ENCODE results near the gene RNLS. TPM values are rescaled to one million over a fixed set of nuclear protein-coding genes. Genes with fewer than 3 reads are reported as not detected.

RNLS gene
- total RNA-seq, 1 experiment from 2014 or later: not detected

DNA sequence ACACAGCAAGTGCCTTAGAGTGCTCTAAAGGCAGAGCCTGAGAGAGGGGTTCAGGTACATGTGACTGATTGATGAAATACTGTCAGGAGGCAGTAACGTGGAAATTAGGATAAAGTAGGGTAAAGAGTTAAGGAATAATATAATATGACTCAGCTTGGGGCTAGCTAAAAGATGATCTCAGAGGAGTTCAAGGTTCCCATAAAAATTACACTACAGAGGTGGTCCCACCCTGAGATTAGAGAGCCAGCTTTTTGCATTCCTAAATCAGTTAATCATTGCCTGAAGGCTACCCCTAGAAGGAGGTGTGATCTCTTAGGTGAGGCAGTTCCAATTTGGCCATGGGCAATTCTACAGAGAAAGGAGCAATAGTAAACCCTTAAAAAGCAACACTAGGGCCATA is 9.3 kb upstream of the RNLS start:
- TF ChIP-seq, protein P1, sequence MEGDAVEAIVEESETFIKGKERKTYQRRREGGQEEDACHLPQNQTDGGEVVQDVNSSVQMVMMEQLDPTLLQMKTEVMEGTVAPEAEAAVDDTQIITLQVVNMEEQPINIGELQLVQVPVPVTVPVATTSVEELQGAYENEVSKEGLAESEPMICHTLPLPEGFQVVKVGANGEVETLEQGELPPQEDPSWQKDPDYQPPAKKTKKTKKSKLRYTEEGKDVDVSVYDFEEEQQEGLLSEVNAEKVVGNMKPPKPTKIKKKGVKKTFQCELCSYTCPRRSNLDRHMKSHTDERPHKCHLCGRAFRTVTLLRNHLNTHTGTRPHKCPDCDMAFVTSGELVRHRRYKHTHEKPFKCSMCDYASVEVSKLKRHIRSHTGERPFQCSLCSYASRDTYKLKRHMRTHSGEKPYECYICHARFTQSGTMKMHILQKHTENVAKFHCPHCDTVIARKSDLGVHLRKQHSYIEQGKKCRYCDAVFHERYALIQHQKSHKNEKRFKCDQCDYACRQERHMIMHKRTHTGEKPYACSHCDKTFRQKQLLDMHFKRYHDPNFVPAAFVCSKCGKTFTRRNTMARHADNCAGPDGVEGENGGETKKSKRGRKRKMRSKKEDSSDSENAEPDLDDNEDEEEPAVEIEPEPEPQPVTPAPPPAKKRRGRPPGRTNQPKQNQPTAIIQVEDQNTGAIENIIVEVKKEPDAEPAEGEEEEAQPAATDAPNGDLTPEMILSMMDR (IDR thresholded peaks at IDR 0.05; ENCODE audit: unreplicated experiment): no peak

DNA sequence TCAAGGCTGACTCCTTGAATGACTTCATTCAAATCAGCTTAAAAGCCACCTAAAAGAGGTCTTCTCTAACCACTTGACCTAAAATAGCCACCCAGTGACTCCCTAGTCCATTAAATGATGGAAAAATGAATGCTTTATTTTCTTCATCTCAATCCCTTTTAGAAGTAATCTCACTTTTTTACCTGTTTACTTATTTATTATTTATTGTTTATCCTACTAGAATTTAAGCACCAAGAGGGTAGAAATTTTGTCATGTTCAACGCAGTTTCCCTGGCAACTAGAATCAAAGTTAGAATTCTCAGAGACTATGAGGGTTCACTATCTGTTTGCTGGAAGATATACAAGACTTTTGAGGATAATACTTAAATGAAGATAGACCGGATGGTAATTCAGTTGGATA is 3.3 kb upstream of the RNLS start, which contains the start of gene LIPJ:
Gene LIPJ, plus strand, starts transcription at position 301 of the 400 bp plus-strand sequence. CDS start 3,926 bp downstream, outside the sequence.
- intact Hi-C loops (cut with micrococcal nuclease): no loop called here
- ChIA-PET CTCF (no interaction called here), POLR2A (interaction anchor here (1.1 kb wide), 1 partner anchor 31 kb away, joined by 3 read pairs; no protein-coding TSS in a partner anchor)
- H3K27me3 Mint-ChIP-seq (ENCODE audit: insufficient read depth, unreplicated experiment): no peaks in the 10 kb centered on the region
- no TSS peak for BruUV-seq (replicated peaks)
- TF ChIP-seq, protein P1 (IDR thresholded peaks at IDR 0.05; ENCODE audit: unreplicated experiment): no peak
- DNase-seq (ENCODE audit: unreplicated experiment): no peak
- no peak within 1 kb of the TSS for H3K4me3 Mint-ChIP-seq (ENCODE audit: unreplicated experiment)
- H3K36me3 Mint-ChIP-seq (ENCODE audit: insufficient read depth, unreplicated experiment): no peaks in the 10 kb centered on the region
- H3K9me3 Mint-ChIP-seq (ENCODE audit: unreplicated experiment): no peaks in the 10 kb centered on the region
- no peaks in the 10 kb centered on the region for H3K4me1 Mint-ChIP-seq (ENCODE audit: insufficient read depth, unreplicated experiment)
- no peak within 1 kb of the TSS for H3K27ac Mint-ChIP-seq (ENCODE audit: low read depth, unreplicated experiment)

More for the DNA sequence above, 9.3 kb upstream of the RNLS start:
- no peak overlapping the region for H3K27ac Mint-ChIP-seq (ENCODE audit: low read depth, unreplicated experiment)
- no peak overlapping the region for H3K4me3 Mint-ChIP-seq (ENCODE audit: unreplicated experiment)
- no peaks in the 10 kb centered on the region for H3K36me3 Mint-ChIP-seq (ENCODE audit: insufficient read depth, unreplicated experiment)
- POLR2A ChIA-PET: interaction anchor here (1.1 kb wide), 1 partner anchor 398 kb away, joined by 4 read pairs; no protein-coding TSS in a partner anchor
- peak; percentile 5 for DNase-seq (ENCODE audit: unreplicated experiment)
- intact Hi-C loops (cut with micrococcal nuclease): no loop called here
- no peaks in the 10 kb centered on the region for H3K4me1 Mint-ChIP-seq (ENCODE audit: insufficient read depth, unreplicated experiment)
- no TSS peak for BruUV-seq (replicated peaks)
- no peaks in the 10 kb centered on the region for H3K9me3 Mint-ChIP-seq (ENCODE audit: unreplicated experiment)
- no peaks in the 10 kb centered on the region for H3K27me3 Mint-ChIP-seq (ENCODE audit: insufficient read depth, unreplicated experiment)
- CTCF ChIA-PET: no interaction called here

DNA sequence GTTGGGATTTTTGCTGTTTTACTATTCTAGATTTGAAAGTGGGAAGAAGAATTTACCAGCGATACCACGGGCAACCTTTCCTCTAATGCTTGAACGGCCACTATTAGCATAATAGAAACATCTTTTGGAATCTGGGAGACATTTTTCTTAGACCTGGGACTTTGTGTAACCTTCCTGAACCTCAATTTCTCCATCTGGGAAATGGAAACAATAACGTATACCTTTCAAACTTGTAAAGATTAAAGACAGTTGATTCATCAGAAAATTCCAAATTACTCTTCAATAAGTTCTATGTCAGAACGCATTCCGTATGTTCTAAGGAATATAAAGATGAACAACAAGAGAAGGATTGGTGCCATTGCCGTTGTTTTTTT is 453 bp upstream of the RNLS start:
- intact Hi-C loops (cut with micrococcal nuclease): no loop called here
- no peaks in the 10 kb centered on the region for H3K4me1 Mint-ChIP-seq (ENCODE audit: insufficient read depth, unreplicated experiment)
- no peaks in the 10 kb centered on the region for H3K27me3 Mint-ChIP-seq (ENCODE audit: insufficient read depth, unreplicated experiment)
- TF ChIP-seq, protein P1 (IDR thresholded peaks at IDR 0.05; ENCODE audit: unreplicated experiment): no peak
- CTCF ChIA-PET: interaction anchor here (0.6 kb wide), 1 partner anchor 209 kb away, joined by 3 read pairs; no protein-coding TSS in a partner anchor
- no peak overlapping the region for H3K27ac Mint-ChIP-seq (ENCODE audit: low read depth, unreplicated experiment)
- H3K4me3 Mint-ChIP-seq (ENCODE audit: unreplicated experiment): no peak overlapping the region
- POLR2A ChIA-PET: no interaction called here
- DNase-seq (ENCODE audit: unreplicated experiment): no peak
- no TSS peak for BruUV-seq (replicated peaks)
- no peaks in the 10 kb centered on the region for H3K9me3 Mint-ChIP-seq (ENCODE audit: unreplicated experiment)
- no peaks in the 10 kb centered on the region for H3K36me3 Mint-ChIP-seq (ENCODE audit: insufficient read depth, unreplicated experiment)

DNA sequence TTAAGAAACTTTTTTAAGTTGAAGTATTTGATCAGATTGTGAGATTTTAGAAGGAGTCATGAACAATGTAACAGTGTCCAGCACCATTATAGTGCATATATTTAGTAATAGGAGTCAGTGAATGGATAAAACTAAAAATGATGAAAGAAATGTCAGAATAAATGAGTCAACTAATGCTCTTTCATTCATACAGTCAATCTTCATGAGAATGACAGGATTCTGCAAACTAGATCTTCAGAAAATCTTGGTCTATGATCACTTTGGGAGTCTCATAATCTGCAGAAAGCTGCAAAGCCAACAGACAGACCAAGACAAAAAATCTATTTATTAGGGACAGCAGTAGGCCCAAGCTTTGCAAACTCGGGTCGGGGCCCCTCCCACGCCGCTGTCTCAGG is 710 bp downstream of the RNLS start:
- ChIA-PET POLR2A (interaction anchor here (0.6 kb wide), 1 partner anchor 276 kb away, joined by 3 read pairs; no protein-coding TSS in a partner anchor), CTCF (no interaction called here)
- no peaks in the 10 kb centered on the region for H3K4me1 Mint-ChIP-seq (ENCODE audit: insufficient read depth, unreplicated experiment)
- intact Hi-C loops (cut with micrococcal nuclease): no loop called here
- H3K27ac Mint-ChIP-seq (ENCODE audit: low read depth, unreplicated experiment): no peak overlapping the region
- no peaks in the 10 kb centered on the region for H3K36me3 Mint-ChIP-seq (ENCODE audit: insufficient read depth, unreplicated experiment)
- TF ChIP-seq, protein P1 (IDR thresholded peaks at IDR 0.05; ENCODE audit: unreplicated experiment): no peak
- no peaks in the 10 kb centered on the region for H3K9me3 Mint-ChIP-seq (ENCODE audit: unreplicated experiment)
- no peak overlapping the region for H3K4me3 Mint-ChIP-seq (ENCODE audit: unreplicated experiment)
- no peak for DNase-seq (ENCODE audit: unreplicated experiment)
- no peaks in the 10 kb centered on the region for H3K27me3 Mint-ChIP-seq (ENCODE audit: insufficient read depth, unreplicated experiment)
- BruUV-seq (replicated peaks): no TSS peak
